SH-SY5Y (cell line): Measurements from ENCODE around the gene CCM2L.

Source experiments
- GATA2 ChIP-seq: IDR thresholded peaks from 2 replicates; pipeline ENCODE4 v1.6.1; 2011; ENCODE audit warnings: mild to moderate bottlenecking, low read depth, low read length
- GATA3 ChIP-seq: IDR thresholded peaks from 2 replicates; pipeline ENCODE4 v1.6.1; 2011; ENCODE audit warnings: low read depth, mild to moderate bottlenecking, low read length, moderate library complexity

- no peak for TF ChIP-seq GATA3
- no peak for TF ChIP-seq GATA2
These were observed 21.0 kb downstream of the CCM2L start for GRCh38 chr20:32031007-32031958.
